HCT116 (cell line): Measurements from ENCODE around the gene PCDH19. TPM values are rescaled to one million over a fixed set of nuclear protein-coding genes. Genes with fewer than 3 reads are reported as not detected.

Source experiments
- ATAC-seq: fragments of 200-7000 bp; cut with Tn5 transposase; 2 replicates; pipeline ENCODE4 v1.9.1; 2020; ENCODE audit warnings: mild to moderate bottlenecking, moderate library complexity
- BruUV-seq: library from RNA; stranded (reverse); fragments of 400-500 nt; replicated peaks from 2 replicates; lab custom pipeline; 2021; lab: Mats Ljungman, UMichigan
- CTCF ChIA-PET: fragments of 300-600 bp; sonication (Branson Sonifier 250); formaldehyde crosslinking; loops from one replicate; lab custom pipeline; 2021; ENCODE audit warnings: antibody characterized with exemption; lab: Charles Lee
- POLR2A ChIA-PET: fragments of 300-600, 350-600 bp; sonication (Branson Sonifier 250); formaldehyde crosslinking; loops from one replicate; lab custom pipeline; 2021; ENCODE audit warnings: antibody characterized with exemption; lab: Charles Lee
- RAD21 ChIA-PET, 2 experiments: fragments of 300-600 bp; sonication (Branson Sonifier 250); formaldehyde crosslinking; loops; one replicate each; lab custom pipeline; 2023; ENCODE audit warnings: low total read pairs in 2 of 2; ENCODE audit not compliant: uncharacterized antibody in 2 of 2, unreplicated experiment in 2 of 2, low non-redundant PET in 1 of 2; lab: Charles Lee
- DNase-seq: peaks from one replicate; pipeline ENCODE4 v3.0.0-alpha.2; 2010; ENCODE audit warnings: low read depth, low spot score
- H2AFZ ChIP-seq: fragments of 200-600 bp; shearing (Covaris generic), sonication (generic); 2 replicates; pipeline ENCODE4 v1.6.1; 2017; ENCODE audit warnings: low read depth, mixed run types, mixed read lengths, antibody characterized with exemption, low read length; ENCODE audit not compliant: poor library complexity, severe bottlenecking
- H3K27ac ChIP-seq: 2 replicates; pipeline ENCODE4 v1.5.1; 2012; ENCODE audit warnings: low read depth, low read length
- H3K27me3 ChIP-seq: fragments of 200-600 bp; sonication (generic); 2 replicates; pipeline ENCODE4 v1.6.1; 2016; ENCODE audit warnings: mixed run types, low read length, mixed read lengths; ENCODE audit not compliant: insufficient read depth
- H3K36me3 ChIP-seq, 2 experiments: fragments of 200-500 bp in 1 of 2; fragments of 200-600 bp in 1 of 2; sonication (Bioruptor generic) in 1 of 2; sonication (generic) in 1 of 2; 2 replicates each; pipeline versions ENCODE4 v1.5.1 to v1.6.1; 2014 to 2016; ENCODE audit warnings: low read length in 2 of 2, inconsistent platforms in 1 of 2, mixed read lengths in 1 of 2, mixed run types in 1 of 2; ENCODE audit not compliant: insufficient read depth in 2 of 2, control insufficient read depth in 1 of 2
- H3K4me1 ChIP-seq, 2 experiments: fragments of 200-600 bp in 1 of 2; sonication (generic) in 1 of 2; 2 replicates each; pipeline versions ENCODE4 v1.5.1 to v1.6.1; 2012 to 2017; ENCODE audit warnings: low read length in 2 of 2, inconsistent platforms in 1 of 2, mild to moderate bottlenecking in 1 of 2, mixed read lengths in 1 of 2, mixed run types in 1 of 2, moderate library complexity in 1 of 2; ENCODE audit not compliant: insufficient read depth in 2 of 2, control insufficient read depth in 1 of 2
- H3K4me2 ChIP-seq: fragments of 200-600 bp; sonication (generic); 2 replicates; pipeline ENCODE4 v1.6.1; 2017; ENCODE audit warnings: mixed run types, low read length, mixed read lengths
- H3K4me3 ChIP-seq, 2 experiments: fragments of 200-600 bp in 1 of 2; sonication (generic) in 1 of 2; replicated peaks in 1 of 2; 2 replicates each; pipeline ENCODE4 v1.5.1; 2011 to 2016; ENCODE audit warnings: low read length in 2 of 2, control low read depth in 1 of 2, low read depth in 1 of 2, mild to moderate bottlenecking in 1 of 2, mixed read lengths in 1 of 2, mixed run types in 1 of 2
- H3K79me2 ChIP-seq: fragments of 200-600 bp; sonication (generic); 2 replicates; pipeline ENCODE4 v1.6.1; 2017; ENCODE audit warnings: mild to moderate bottlenecking, mixed run types, low read length, moderate library complexity, mixed read lengths; ENCODE audit not compliant: insufficient read depth
- H3K9ac ChIP-seq: fragments of 200-600 bp; sonication (generic); 2 replicates; pipeline ENCODE4 v1.6.1; 2016; ENCODE audit warnings: low read length, mixed read lengths
- H3K9me2 ChIP-seq: fragments of 200-600 bp; sonication (generic), shearing (Covaris generic); 2 replicates; pipeline ENCODE4 v1.6.1; 2017; ENCODE audit warnings: mixed run types, mild to moderate bottlenecking, moderate library complexity; ENCODE audit not compliant: insufficient read depth
- H3K9me3 ChIP-seq, 2 experiments: fragments of 200-500 bp in 1 of 2; fragments of 200-600 bp in 1 of 2; sonication (Bioruptor generic) in 1 of 2; sonication (generic) in 1 of 2; 2 replicates each; pipeline ENCODE4 v1.6.1; 2014 to 2017; ENCODE audit warnings: low read length in 2 of 2, mixed read lengths in 2 of 2, inconsistent platforms in 1 of 2, low read depth in 1 of 2, mild to moderate bottlenecking in 1 of 2, mixed run types in 1 of 2, moderate library complexity in 1 of 2; ENCODE audit not compliant: control insufficient read depth in 1 of 2, insufficient read depth in 1 of 2
- H4K20me1 ChIP-seq: fragments of 200-600 bp; sonication (generic), shearing (Covaris generic); 2 replicates; pipeline ENCODE4 v1.6.1; 2017; ENCODE audit warnings: mixed run types, mild to moderate bottlenecking, moderate library complexity; ENCODE audit not compliant: insufficient read depth
- CEBPB ChIP-seq: IDR thresholded peaks from 2 replicates; pipeline ENCODE4 v1.6.1; 2012; ENCODE audit warnings: low read depth
- CTCF ChIP-seq, 3 experiments: fragments of 200-600 bp in 1 of 3; sonication (generic) in 1 of 3; IDR thresholded peaks in 2 of 3; conservative IDR thresholded peaks in 1 of 3; 2 replicates each; pipeline ENCODE4 v1.5.1; 2012 to 2017; ENCODE audit warnings: low read depth in 2 of 3, low read length in 2 of 3, antibody characterized with exemption in 1 of 3, borderline replicate concordance in 1 of 3, control low read depth in 1 of 3, mild to moderate bottlenecking in 1 of 3, mixed read lengths in 1 of 3, mixed run types in 1 of 3, moderate library complexity in 1 of 3; ENCODE audit not compliant: insufficient read depth in 1 of 3
- EGR1 ChIP-seq: IDR thresholded peaks from 2 replicates; pipeline ENCODE4 v1.6.1; 2012; ENCODE audit warnings: low read depth
- EZH2 ChIP-seq: fragments of 200-600 bp; sonication (generic); IDR thresholded peaks from 2 replicates; pipeline ENCODE4 v1.6.1; 2017; ENCODE audit warnings: antibody characterized with exemption, mixed run types
- EZH2phosphoT487 ChIP-seq: fragments of 200-600 bp; IDR thresholded peaks from 2 replicates; pipeline ENCODE4 v1.6.1; 2018; ENCODE audit warnings: antibody characterized with exemption, borderline replicate concordance
- FOSL1 ChIP-seq: IDR thresholded peaks from 2 replicates; pipeline ENCODE4 v1.6.1; 2012; ENCODE audit warnings: low read depth
- JUND ChIP-seq: IDR thresholded peaks from 2 replicates; pipeline ENCODE4 v1.6.1; 2012
- POLR2A ChIP-seq: IDR thresholded peaks from 2 replicates; pipeline ENCODE4 v1.7.0; 2011; ENCODE audit warnings: borderline replicate concordance; ENCODE audit not compliant: insufficient read depth, insufficient read length; ENCODE audit errors: extremely low read depth
- POLR2AphosphoS5 ChIP-seq: IDR thresholded peaks from 2 replicates; pipeline ENCODE4 v1.6.1; 2011; ENCODE audit warnings: mild to moderate bottlenecking, low read depth, low read length, moderate library complexity
- RAD21 ChIP-seq: IDR thresholded peaks from 2 replicates; pipeline ENCODE4 v1.6.1; 2012; ENCODE audit warnings: low read depth, mild to moderate bottlenecking
- SIN3A ChIP-seq: IDR thresholded peaks from 2 replicates; pipeline ENCODE4 v1.6.1; 2012; ENCODE audit warnings: low read depth
- TCF7L2 ChIP-seq: IDR thresholded peaks from 2 replicates; pipeline ENCODE4 v1.7.0; 2011; ENCODE audit warnings: borderline replicate concordance, inconsistent platforms; ENCODE audit not compliant: insufficient read depth, insufficient read length; ENCODE audit errors: extremely low read depth
- YY1 ChIP-seq: IDR thresholded peaks from 2 replicates; pipeline ENCODE4 v1.6.1; 2011; ENCODE audit warnings: low read length, low read depth, moderate library complexity, mild to moderate bottlenecking; ENCODE audit not compliant: insufficient replicate concordance; ENCODE audit errors: extremely low read depth
- ZBTB33 ChIP-seq: IDR thresholded peaks from 2 replicates; pipeline ENCODE4 v1.6.1; 2011; ENCODE audit warnings: mild to moderate bottlenecking, low read length, moderate library complexity; ENCODE audit not compliant: insufficient replicate concordance; ENCODE audit errors: extremely low read depth
- ZNF274 ChIP-seq: fragments of 200-500 bp; sonication (Bioruptor generic); IDR thresholded peaks from 2 replicates; pipeline ENCODE4 v1.6.1; 2014; ENCODE audit warnings: mild to moderate bottlenecking, low read depth, low read length, inconsistent platforms
- intact Hi-C: fragments of 100-400 bp; cut with micrococcal nuclease; formaldehyde crosslinking; loops from 2 replicates; pipeline ENCODE4 v1.10.0; 2022
- total RNA-seq: library from RNA; stranded (reverse); gene quantifications from one replicate; pipeline ENCODE4 v1.2.1, GENCODE V29; 2021; ENCODE audit not compliant: unreplicated experiment
- TF ChIP-seq, protein P1 (sequence below): IDR thresholded peaks from 2 replicates; pipeline ENCODE4 v1.6.1; 2012

The PCDH19 gene
- total RNA-seq, 1 experiment from 2014 or later: 0.32 TPM

DNA sequence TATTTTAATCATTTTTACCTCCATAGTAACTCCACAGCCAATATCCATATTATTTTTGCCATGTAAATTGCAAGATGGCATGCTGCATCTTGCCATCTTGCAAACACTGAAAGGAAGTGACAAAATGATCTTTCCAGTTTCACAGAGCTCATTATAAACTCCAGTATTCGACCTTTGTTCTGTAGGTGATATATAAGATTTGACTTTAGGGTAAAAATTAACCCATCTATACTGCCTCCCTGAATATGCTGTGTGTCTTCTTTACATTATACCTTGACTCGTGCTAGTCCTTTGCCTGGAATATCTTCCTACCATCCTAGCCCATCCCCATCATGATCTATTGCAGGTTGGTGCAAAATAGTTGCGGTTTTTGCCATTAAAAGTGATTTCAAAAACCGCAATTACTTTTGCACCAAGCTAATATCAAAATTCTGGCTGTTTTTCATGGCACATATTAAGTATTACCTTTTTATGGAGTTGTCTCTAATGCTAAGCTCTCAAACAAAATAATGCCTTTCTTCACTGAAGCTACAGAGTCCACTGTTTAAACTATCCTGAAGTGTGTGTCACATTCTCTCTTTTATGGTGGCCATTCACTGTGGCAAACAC, 161.1 kb downstream of the PCDH19 start:
- ATAC-seq (no peak), DNase-seq (no peak)
- H3K9me2 ChIP-seq: no peaks in the 10 kb centered on the region
- POLR2A ChIA-PET: no interaction called here
- TF ChIP-seq, protein P1, sequence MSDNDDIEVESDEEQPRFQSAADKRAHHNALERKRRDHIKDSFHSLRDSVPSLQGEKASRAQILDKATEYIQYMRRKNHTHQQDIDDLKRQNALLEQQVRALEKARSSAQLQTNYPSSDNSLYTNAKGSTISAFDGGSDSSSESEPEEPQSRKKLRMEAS: no peak
- no peak for TF ChIP-seq POLR2AphosphoS5
- TF ChIP-seq FOSL1: no peak
- no peak for TF ChIP-seq SIN3A
- no peak for TF ChIP-seq JUND
- TF ChIP-seq RAD21: no peak
- no peak for TF ChIP-seq CTCF (IDR thresholded peaks at IDR 0.05 in 2 of 3, conservative IDR thresholded peaks at IDR 0.05 in 1 of 3; ENCODE audit: borderline replicate concordance in 1 of 3, insufficient read depth in 1 of 3, low read depth in 2 of 3, low read length in 2 of 3)
- TF ChIP-seq EGR1: no peak
- no peak for TF ChIP-seq POLR2A
- H4K20me1 ChIP-seq: no peaks in the 10 kb centered on the region
- no peak overlapping the region for H3K27ac ChIP-seq
- RAD21 ChIA-PET: no interaction called here
- no peaks in the 10 kb centered on the region for H3K27me3 ChIP-seq
- H3K4me3 ChIP-seq: no peak overlapping the region
- no peak overlapping the region for H3K9ac ChIP-seq
- H3K36me3 ChIP-seq: no peaks in the 10 kb centered on the region
- H3K9me3 ChIP-seq: no peaks in the 10 kb centered on the region
- H3K79me2 ChIP-seq: no peaks in the 10 kb centered on the region
- H3K4me1 ChIP-seq: no peaks in the 10 kb centered on the region
- no TSS peak for BruUV-seq
- H2AFZ ChIP-seq: no peak overlapping the region
- CTCF ChIA-PET: no interaction called here
- no peak overlapping the region for H3K4me2 ChIP-seq
- intact Hi-C loops: no loop called here

- H3K9me2 ChIP-seq: no peaks in the 10 kb centered on the region
- H3K79me2 ChIP-seq: no peaks in the 10 kb centered on the region
- no peaks in the 10 kb centered on the region for H3K36me3 ChIP-seq
- H4K20me1 ChIP-seq: no peaks in the 10 kb centered on the region
- intact Hi-C loops: no loop called here
- BruUV-seq: no TSS peak
- ChIA-PET CTCF (no interaction called here), POLR2A (no interaction called here), RAD21 (no interaction called here)
- H2AFZ ChIP-seq: no peak overlapping the region
- H3K4me1 ChIP-seq: no peaks in the 10 kb centered on the region
- no peak for DNase-seq
- no peaks in the 10 kb centered on the region for H3K9me3 ChIP-seq
- H3K4me2 ChIP-seq: no peak overlapping the region
- ATAC-seq: no peak
- H3K27ac ChIP-seq: no peak overlapping the region
- H3K27me3 ChIP-seq: no peaks in the 10 kb centered on the region
- no peak overlapping the region for H3K9ac ChIP-seq
- no peak overlapping the region for H3K4me3 ChIP-seq
- TF ChIP-seq ZBTB33 (no peak), YY1 (no peak), TCF7L2 (no peak), EZH2phosphoT487 (no peak), EZH2 (no peak), RAD21 (no peak), FOSL1 (no peak), ZNF274 (no peak), CEBPB (no peak), SIN3A (no peak)
These were observed 162.2 kb downstream of the PCDH19 start for GRCh38 chrX:100247826-100248225.
